Kidney (tissue), 14 donors: Measurements from ENCODE around the gene SEC14L2. TPM values are rescaled to one million over a fixed set of nuclear protein-coding genes. Genes with fewer than 3 reads are reported as not detected.

Source experiments
- DNase-seq, 5 donors: peaks; one replicate each; pipeline ENCODE4 v3.0.0-alpha.2; 2013 to 2020
- FAIRE-seq: peaks from 2 replicates; lab custom pipeline; 2012; peaks lifted over from hg19 to GRCh38; lab: Jason Lieb, UNC
- H3K27ac ChIP-seq, 2 donors: one replicate each; pipeline ENCODE4 v1.7.0; 2013; ENCODE audit warnings: low read depth in 2 of 2, low read length in 2 of 2, inconsistent platforms in 1 of 2
- H3K27me3 ChIP-seq: one replicate; pipeline ENCODE4 v1.7.1; 2013; ENCODE audit warnings: low read length, inconsistent platforms; ENCODE audit not compliant: control insufficient read depth, insufficient read depth
- H3K36me3 ChIP-seq, 3 donors: one replicate each; pipeline versions ENCODE4 v1.7.0 to v1.7.1; 2013; ENCODE audit warnings: low read length in 3 of 3, control low read depth in 1 of 3, inconsistent platforms in 1 of 3; ENCODE audit not compliant: insufficient read depth in 3 of 3, control insufficient read depth in 2 of 3
- H3K4me1 ChIP-seq, 3 donors: one replicate each; pipeline versions ENCODE4 v1.7.0 to v1.7.1; 2013; ENCODE audit warnings: low read length in 3 of 3, inconsistent platforms in 1 of 3, low read depth in 1 of 3; ENCODE audit not compliant: control insufficient read depth in 2 of 3, insufficient read depth in 2 of 3
- H3K4me3 ChIP-seq, 3 donors: one replicate each; pipeline versions ENCODE4 v1.7.0 to v1.8.1; 2013; ENCODE audit warnings: low read length in 3 of 3, control low read depth in 1 of 3, inconsistent platforms in 1 of 3
- H3K9ac ChIP-seq, 3 donors: one replicate each; pipeline versions ENCODE4 v1.7.0 to v1.7.1; 2013; ENCODE audit warnings: low read length in 3 of 3, control low read depth in 1 of 3, inconsistent platforms in 1 of 3
- H3K9me3 ChIP-seq, 3 donors: one replicate each; pipeline versions ENCODE4 v1.7.0 to v1.7.1; 2013; ENCODE audit warnings: low read length in 3 of 3, control low read depth in 1 of 3, inconsistent platforms in 1 of 3; ENCODE audit not compliant: control insufficient read depth in 2 of 3, insufficient read depth in 1 of 3
- intact Hi-C: fragments of 100-400 bp; cut with DNase I; formaldehyde crosslinking; loops from one replicate; pipeline ENCODE4 v1.11.1; 2022
- polyA plus RNA-seq: library from polyadenylated mRNA; stranded (reverse); fragments of 350-450 nt; fragmentation: Illumina TruSeq; extraction: RNeasy Lipid Tissue Mini Kit (QIAGEN cat#74804); gene quantifications from one replicate; pipeline ENCODE4 v1.2.3, GENCODE V29; 2014; ENCODE audit warnings: low read depth, low replicate concordance; ENCODE audit not compliant: insufficient read depth
- total RNA-seq: library from RNA; stranded (reverse); fragmentation: NEBNext Ultra II Directional; extraction: Animal tissue kit (Norgen Biotek cat#: 25700); gene quantifications from one replicate; pipeline ENCODE4 v1.2.1, GENCODE V29; 2021
- TF ChIP-seq, protein P1 (sequence below): IDR thresholded peaks from 3 replicates; pipeline ENCODE4 v1.5.1; 2012; ENCODE audit warnings: mild to moderate bottlenecking, moderate library complexity, borderline replicate concordance; ENCODE audit not compliant: insufficient read depth; ENCODE audit errors: extremely low read depth
- donor health status: control.
- donor health status: control.
- donor health status: control.
- donor health status: control.
- donor health status: control.
- donor health status: DM: yes; HTN: yes; CAD: no.
- donor health status: Normal renal cell carcinoma (clear cell type).

The SEC14L2 gene
- total and polyA plus RNA-seq, 2 donors from 2014 or later, result 13.5 to 17.3 TPM

DNA sequence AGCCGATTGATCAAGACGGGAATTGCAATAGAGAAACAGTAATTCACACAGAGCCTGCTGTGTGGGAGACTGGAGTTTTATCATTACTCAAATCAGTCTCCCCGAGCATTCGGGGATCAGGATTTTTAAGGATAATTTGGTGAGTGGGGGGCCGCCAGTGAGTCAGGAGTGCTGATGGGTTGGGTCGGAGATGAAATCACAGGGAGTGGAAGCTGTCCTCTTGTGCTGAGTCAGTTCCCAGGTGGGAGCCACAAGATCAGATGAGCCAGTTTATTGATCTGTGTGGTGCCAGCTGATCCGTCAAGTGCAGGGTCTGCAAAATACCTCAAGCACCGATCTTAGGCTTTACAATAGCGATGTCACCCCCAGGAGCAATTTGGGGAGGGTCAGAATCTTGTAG lies 44.3 kb downstream of the SEC14L2 start:
- FAIRE-seq, result no peak
- TF ChIP-seq, protein P1, sequence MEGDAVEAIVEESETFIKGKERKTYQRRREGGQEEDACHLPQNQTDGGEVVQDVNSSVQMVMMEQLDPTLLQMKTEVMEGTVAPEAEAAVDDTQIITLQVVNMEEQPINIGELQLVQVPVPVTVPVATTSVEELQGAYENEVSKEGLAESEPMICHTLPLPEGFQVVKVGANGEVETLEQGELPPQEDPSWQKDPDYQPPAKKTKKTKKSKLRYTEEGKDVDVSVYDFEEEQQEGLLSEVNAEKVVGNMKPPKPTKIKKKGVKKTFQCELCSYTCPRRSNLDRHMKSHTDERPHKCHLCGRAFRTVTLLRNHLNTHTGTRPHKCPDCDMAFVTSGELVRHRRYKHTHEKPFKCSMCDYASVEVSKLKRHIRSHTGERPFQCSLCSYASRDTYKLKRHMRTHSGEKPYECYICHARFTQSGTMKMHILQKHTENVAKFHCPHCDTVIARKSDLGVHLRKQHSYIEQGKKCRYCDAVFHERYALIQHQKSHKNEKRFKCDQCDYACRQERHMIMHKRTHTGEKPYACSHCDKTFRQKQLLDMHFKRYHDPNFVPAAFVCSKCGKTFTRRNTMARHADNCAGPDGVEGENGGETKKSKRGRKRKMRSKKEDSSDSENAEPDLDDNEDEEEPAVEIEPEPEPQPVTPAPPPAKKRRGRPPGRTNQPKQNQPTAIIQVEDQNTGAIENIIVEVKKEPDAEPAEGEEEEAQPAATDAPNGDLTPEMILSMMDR, result no peak
- Histone ChIP-seq H3K27me3 (no peaks in the 10 kb centered on the region), H3K4me1 (no peaks in the 10 kb centered on the region), H3K4me3 (no peak overlapping the region), H3K9ac (no peak overlapping the region), H3K9me3 (no peaks in the 10 kb centered on the region), H3K27ac (no peak overlapping the region), H3K36me3 (no peaks in the 10 kb centered on the region)
- DNase-seq, result peak in 1 of 5 donors; percentile 11
- intact Hi-C loops, result no loop called here

DNA sequence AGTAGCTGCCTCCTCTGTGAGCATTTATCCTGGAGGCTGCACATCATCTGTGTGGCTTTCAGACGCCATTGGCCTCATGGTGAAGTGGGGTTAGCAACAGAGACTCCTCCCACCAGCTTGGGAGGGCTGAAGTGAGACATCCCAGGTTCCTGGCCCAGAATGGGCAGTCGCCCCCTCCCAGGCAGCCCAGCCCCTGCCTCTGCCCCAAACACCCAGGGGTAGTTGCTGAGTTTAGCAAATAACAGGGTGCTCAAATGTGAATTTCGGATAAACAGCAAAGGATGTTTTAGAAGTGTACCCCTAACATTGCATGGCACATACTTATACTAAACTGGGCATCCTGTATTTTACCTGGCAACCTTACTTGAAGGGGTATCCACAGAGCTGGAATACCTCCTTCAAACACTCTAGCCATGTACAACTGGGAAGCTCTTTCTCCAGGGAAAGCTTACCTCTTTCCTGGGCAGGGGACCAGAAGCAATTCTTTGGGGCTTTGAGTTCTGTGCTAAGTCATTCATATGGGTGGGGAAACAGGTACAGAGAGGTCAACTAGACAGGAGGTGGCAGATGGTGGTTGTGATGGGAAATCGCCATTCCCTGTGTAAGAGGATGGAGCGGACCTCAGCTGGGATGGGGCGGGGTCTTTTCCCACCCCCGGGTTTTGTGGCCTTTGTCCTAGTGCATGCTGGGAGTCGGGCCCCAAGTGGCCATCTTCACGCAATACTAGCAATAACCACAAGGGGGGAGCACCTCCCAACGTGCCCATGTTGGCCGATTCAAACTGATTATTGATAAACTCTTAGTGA lies 48.0 kb downstream of the SEC14L2 start:
- H3K27ac ChIP-seq, result no peak overlapping the region
- TF ChIP-seq, protein P1, result peak; percentile 65
- H3K27me3 ChIP-seq, result no peaks in the 10 kb centered on the region
- FAIRE-seq (no peak), DNase-seq (peak; percentile 64 to 77 (median 70))
- H3K9me3 ChIP-seq, result no peaks in the 10 kb centered on the region
- H3K36me3 ChIP-seq, result no peaks in the 10 kb centered on the region
- no peak overlapping the region for H3K4me3 ChIP-seq
- no peak overlapping the region for H3K9ac ChIP-seq
- H3K4me1 ChIP-seq, result no peaks in the 10 kb centered on the region
- intact Hi-C loops, result no loop called here

DNA sequence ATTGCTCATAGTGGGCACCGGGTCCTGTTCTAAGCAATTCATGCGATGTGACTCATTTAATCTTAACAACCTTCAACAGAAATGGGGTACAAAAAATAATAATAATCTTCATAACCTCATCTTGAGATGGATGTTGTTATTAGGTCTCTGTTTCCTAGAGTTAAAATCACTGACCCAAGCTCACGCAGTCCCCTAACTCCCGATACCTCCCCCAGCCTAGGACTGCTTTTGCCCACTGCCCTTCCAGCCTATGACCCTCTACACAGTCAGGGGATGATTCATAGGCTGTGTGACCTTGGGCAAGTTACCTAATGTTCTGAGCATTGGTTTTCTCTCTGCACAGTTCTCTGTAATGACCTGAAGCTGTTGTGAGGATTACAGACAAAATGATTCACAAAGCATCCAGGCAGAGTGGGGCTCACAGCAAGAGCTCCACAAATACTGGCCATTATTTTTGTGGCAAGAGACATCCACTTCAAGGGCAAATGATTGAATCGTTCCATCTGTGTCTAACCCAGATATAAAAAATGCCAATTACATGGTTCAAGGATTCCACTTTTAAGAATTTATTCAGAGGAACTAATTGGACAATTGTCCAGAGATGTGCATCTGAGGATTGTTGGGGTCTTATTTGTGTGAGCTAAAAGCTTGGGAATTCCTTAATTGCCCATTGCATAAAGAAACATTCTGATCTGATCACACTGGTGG lies 48.8 kb downstream of the SEC14L2 start:
- FAIRE-seq, result no peak
- no peak overlapping the region for H3K9ac ChIP-seq
- H3K27ac ChIP-seq, result no peak overlapping the region
- no peaks in the 10 kb centered on the region for H3K36me3 ChIP-seq
- H3K4me1 ChIP-seq, result no peaks in the 10 kb centered on the region
- no peaks in the 10 kb centered on the region for H3K9me3 ChIP-seq
- no peaks in the 10 kb centered on the region for H3K27me3 ChIP-seq
- no peak for DNase-seq
- H3K4me3 ChIP-seq, result no peak overlapping the region
- intact Hi-C loops, result no loop called here
- TF ChIP-seq, protein P1, result no peak
